Measurements from ENCODE around the gene CABYR.

- TF ChIP-seq MZF1 (tag by site-specific recombination; IDR thresholded peaks at IDR 0.05; ENCODE audit: borderline replicate concordance) (no peak), CTCF (tag by site-specific recombination; IDR thresholded peaks at IDR 0.05) (no peak), BCL6B (tag by site-specific recombination; IDR thresholded peaks at IDR 0.05) (no peak), ZEB2 (tag by site-specific recombination; IDR thresholded peaks at IDR 0.05) (no peak), ZNF184 (tag by site-specific recombination; IDR thresholded peaks at IDR 0.05) (no peak), ZNF404 (tag by site-specific recombination; IDR thresholded peaks at IDR 0.05) (no peak), GLI2 (tag by site-specific recombination; IDR thresholded peaks at IDR 0.05; ENCODE audit: borderline replicate concordance, low read depth) (no peak), PATZ1 (tag by site-specific recombination; IDR thresholded peaks at IDR 0.05) (no peak), ZNF768 (tag by site-specific recombination; IDR thresholded peaks at IDR 0.05) (no peak)
Observed at GRCh38 chr18:24199372-24199962, 60.6 kb downstream of the CABYR start.
